Lung (tissue), 12 donors: ENCODE measurements around the gene PCED1A. TPM values are rescaled to one million over a fixed set of nuclear protein-coding genes. Genes with fewer than 3 reads are reported as not detected.

Experiments
- ATAC-seq: fragments of 200-7000 bp; cut with Tn5 transposase; one replicate; pipeline ENCODE4 v1.9.1; 2020; ENCODE audit warnings: moderate number of reproducible peaks; ENCODE audit not compliant: insufficient read depth, low FRiP score
- DNase-seq, 3 donors: peaks; one replicate each; pipeline ENCODE4 v3.0.0-alpha.2; 2013 to 2017
- H3K27ac ChIP-seq, 2 donors: one replicate each; pipeline ENCODE4 v1.5.1; 2013; ENCODE audit warnings: mild to moderate bottlenecking in 2 of 2, moderate library complexity in 2 of 2, control low read depth in 1 of 2, inconsistent platforms in 1 of 2, low read depth in 1 of 2, low read length in 1 of 2
- H3K27me3 ChIP-seq, 3 donors: one replicate each; pipeline ENCODE4 v1.5.1; 2013; ENCODE audit warnings: low read length in 2 of 3; ENCODE audit not compliant: control insufficient read depth in 3 of 3, insufficient read depth in 3 of 3
- H3K36me3 ChIP-seq, 4 donors: one replicate each; pipeline ENCODE4 v1.5.1; 2013; ENCODE audit warnings: low read length in 4 of 4, mild to moderate bottlenecking in 1 of 4, moderate library complexity in 1 of 4; ENCODE audit not compliant: control insufficient read depth in 4 of 4, insufficient read depth in 4 of 4
- H3K4me1 ChIP-seq, 5 donors: one replicate each; pipeline ENCODE4 v1.5.1; 2013; ENCODE audit warnings: low read length in 5 of 5, mild to moderate bottlenecking in 2 of 5, moderate library complexity in 1 of 5; ENCODE audit not compliant: control insufficient read depth in 5 of 5, insufficient read depth in 5 of 5
- H3K4me3 ChIP-seq: one replicate; pipeline ENCODE4 v1.5.1; 2013; ENCODE audit warnings: mild to moderate bottlenecking, control low read depth, moderate library complexity
- H3K9ac ChIP-seq, 2 donors: one replicate each; pipeline ENCODE4 v1.5.1; 2013; ENCODE audit warnings: low read length in 2 of 2, control low read depth in 1 of 2; ENCODE audit not compliant: insufficient read depth in 1 of 2
- H3K9me3 ChIP-seq, 4 donors: one replicate each; pipeline ENCODE4 v1.5.1; 2013; ENCODE audit warnings: low read length in 3 of 4, mild to moderate bottlenecking in 1 of 4, moderate library complexity in 1 of 4; ENCODE audit not compliant: control insufficient read depth in 4 of 4, insufficient read depth in 3 of 4
- WGBS, 2 donors: extraction: QIAGEN DNeasy Blood & Tissue Kit; methylation state at CpG; one replicate each; pipeline ENCODE4 v1.1.7; 2013; 5-methylcytosine and 5-hydroxymethylcytosine counted together
- polyA plus RNA-seq, 2 donors: library from polyadenylated mRNA; stranded (reverse); fragments of 200-250 nt; gene quantifications; one replicate each; pipeline ENCODE4 v1.2.1, GENCODE V29; 2013
- total RNA-seq, 2 donors: library from RNA; depleted of rRNA in 1 of 2; stranded (reverse); fragments of >200 nt in 1 of 2; gene quantifications; one replicate each; pipeline ENCODE4 v1.2.1, GENCODE V29; 2014 to 2021
- TF ChIP-seq, protein P1 (sequence below): IDR thresholded peaks from 2 replicates; pipeline ENCODE4 v1.5.1; 2012; ENCODE audit warnings: mild to moderate bottlenecking; ENCODE audit errors: control extremely low read depth, extremely low read depth
- donor health status: control.
- donor health status: control.
- donor health status: Bipolar disorder and iron deficiency.
- donor health status: healthy.
- donor health status: DM: yes; HTN: yes; CAD: no.

The PCED1A gene
- total and polyA plus RNA-seq, 4 donors = 26.2 to 40.4 (median 35.1) TPM

DNA sequence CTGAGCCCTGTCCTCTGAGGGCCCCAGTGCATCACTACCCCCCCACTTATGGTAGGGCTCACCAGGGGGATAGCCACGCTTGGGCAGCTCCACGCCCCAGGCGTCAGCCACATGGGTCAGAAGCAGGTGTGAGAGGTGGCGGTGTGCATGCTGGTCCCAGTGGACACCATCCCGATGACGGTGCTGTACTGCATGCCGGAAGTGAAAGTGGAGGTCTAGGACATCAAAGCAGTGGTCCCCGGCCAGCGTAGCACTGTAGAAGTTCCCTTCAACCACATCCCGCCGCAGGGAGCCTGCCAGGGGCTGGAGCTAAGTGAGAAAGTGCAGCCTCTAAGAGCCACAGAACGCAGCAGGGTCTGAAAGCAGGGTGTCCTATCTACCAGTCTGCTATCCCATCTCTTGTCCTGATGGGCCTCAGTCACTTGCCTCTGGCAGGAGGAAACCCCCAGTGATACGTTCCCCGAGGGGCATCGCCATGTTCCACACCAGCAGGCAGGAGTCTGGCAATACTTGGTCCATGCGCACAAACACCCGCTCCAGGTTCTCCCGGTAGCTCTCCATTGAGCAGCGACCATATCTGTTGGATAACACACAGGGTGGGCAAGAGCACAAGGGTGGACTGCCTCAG lies 2.2 kb downstream of the PCED1A start:
- H3K36me3 ChIP-seq = peaks cover 0 to 10% (median 6%) of the 10 kb centered on the region in 4 donors
- WGBS, 2 donors = 97 to 98% methylated on average over 19 of the region's 19 CpGs
- TF ChIP-seq, protein P1, sequence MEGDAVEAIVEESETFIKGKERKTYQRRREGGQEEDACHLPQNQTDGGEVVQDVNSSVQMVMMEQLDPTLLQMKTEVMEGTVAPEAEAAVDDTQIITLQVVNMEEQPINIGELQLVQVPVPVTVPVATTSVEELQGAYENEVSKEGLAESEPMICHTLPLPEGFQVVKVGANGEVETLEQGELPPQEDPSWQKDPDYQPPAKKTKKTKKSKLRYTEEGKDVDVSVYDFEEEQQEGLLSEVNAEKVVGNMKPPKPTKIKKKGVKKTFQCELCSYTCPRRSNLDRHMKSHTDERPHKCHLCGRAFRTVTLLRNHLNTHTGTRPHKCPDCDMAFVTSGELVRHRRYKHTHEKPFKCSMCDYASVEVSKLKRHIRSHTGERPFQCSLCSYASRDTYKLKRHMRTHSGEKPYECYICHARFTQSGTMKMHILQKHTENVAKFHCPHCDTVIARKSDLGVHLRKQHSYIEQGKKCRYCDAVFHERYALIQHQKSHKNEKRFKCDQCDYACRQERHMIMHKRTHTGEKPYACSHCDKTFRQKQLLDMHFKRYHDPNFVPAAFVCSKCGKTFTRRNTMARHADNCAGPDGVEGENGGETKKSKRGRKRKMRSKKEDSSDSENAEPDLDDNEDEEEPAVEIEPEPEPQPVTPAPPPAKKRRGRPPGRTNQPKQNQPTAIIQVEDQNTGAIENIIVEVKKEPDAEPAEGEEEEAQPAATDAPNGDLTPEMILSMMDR = no peak
- no peak for ATAC-seq
- no peak overlapping the region for H3K9ac ChIP-seq
- DNase-seq = no peak
- peaks cover 2 to 16% (median 6%) of the 10 kb centered on the region in 5 donors for H3K4me1 ChIP-seq
- H3K9me3 ChIP-seq = no peaks in the 10 kb centered on the region
- H3K27me3 ChIP-seq = no peaks in the 10 kb centered on the region
- no peak overlapping the region for H3K27ac ChIP-seq
- no peak overlapping the region for H3K4me3 ChIP-seq

DNA sequence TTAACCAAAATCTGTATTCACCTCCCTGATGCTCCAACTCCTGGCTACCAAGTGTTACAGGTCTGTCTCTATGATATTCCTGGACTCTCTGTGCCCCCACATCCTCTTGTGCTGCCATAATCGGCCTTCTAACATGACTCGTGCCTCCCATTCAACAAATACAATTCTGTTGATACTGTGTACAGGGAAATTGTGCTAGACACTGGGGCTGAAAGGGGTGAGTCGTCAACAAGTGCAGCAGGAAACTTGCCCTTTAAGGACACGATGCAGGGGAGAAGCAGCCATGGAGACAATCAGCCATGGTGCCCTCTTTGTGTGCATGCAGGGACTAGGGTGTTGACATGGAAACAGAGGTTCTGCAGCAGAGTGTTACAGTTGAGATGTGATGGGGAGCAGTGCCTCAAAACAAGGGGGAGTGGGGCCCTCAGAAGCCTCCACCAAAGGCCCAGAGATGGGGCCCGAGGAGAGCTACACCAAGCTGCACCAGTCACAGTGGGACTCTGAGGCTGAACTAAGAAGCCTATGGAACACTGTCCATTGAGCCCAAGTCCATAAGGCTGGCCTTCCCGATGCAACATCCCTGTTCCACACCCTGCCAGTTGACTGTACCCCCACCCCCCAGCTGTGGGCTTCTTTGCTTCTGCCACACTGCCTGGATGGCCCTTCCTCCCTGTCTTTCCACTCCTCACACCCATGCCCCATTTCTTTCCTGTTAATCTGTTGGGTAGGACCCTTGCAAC lies 3.1 kb downstream of the PCED1A start:
- peaks cover 2 to 16% (median 6%) of the 10 kb centered on the region in 5 donors for H3K4me1 ChIP-seq
- no peaks in the 10 kb centered on the region for H3K9me3 ChIP-seq
- no peaks in the 10 kb centered on the region for H3K27me3 ChIP-seq
- DNase-seq (no peak), ATAC-seq (no peak)
- no peak overlapping the region for H3K4me3 ChIP-seq
- H3K36me3 ChIP-seq = peaks cover 0 to 10% (median 6%) of the 10 kb centered on the region in 4 donors
- no peak overlapping the region for H3K9ac ChIP-seq
- TF ChIP-seq, protein P1 = no peak
- H3K27ac ChIP-seq = no peak overlapping the region
- WGBS, 2 donors = 86 to 88% methylated on average over 6 of the region's 6 CpGs

DNA sequence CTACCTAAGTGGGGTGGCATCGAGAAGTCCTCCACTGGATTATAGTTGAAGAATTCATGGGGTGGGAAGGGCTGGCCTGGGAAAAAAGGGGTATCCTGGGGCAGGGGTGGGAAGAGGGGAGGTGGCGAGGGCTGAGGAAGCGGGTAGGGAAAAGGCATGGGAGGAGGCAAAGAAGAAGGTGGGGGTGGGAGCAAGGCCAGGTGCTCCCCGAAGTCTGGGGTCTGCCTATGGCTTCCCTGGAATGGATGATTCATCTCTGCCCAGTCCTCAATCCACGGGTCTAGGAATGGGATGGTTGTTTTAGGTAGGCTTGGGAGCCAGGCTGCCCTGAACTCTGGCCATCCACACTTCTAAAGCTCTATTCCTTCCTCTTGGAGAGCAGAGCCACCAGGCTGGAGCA lies 4.4 kb downstream of the PCED1A start:
- 91 to 95% methylated on average over 5 of the region's 5 CpGs for WGBS, 2 donors
- TF ChIP-seq, protein P1 = no peak
- Histone ChIP-seq H3K9me3 (no peaks in the 10 kb centered on the region), H3K4me1 (peaks cover 0 to 11% (median 6%) of the 10 kb centered on the region in 5 donors), H3K27me3 (no peaks in the 10 kb centered on the region), H3K27ac (no peak overlapping the region), H3K9ac (no peak overlapping the region), H3K36me3 (peaks cover 0 to 10% (median 6%) of the 10 kb centered on the region in 4 donors), H3K4me3 (no peak overlapping the region)
- ATAC-seq = no peak
- no peak for DNase-seq
